ENCODE data around the gene GNG11.

GRCh38 chr7:93926800-93927199, 5.3 kb downstream of the GNG11 start:
- TF ChIP-seq CTCF (IDR thresholded peaks at IDR 0.05) (no peak), POLR2A (IDR thresholded peaks at IDR 0.05) (no peak)
